HG03432 (cell line): ENCODE data around the gene IPMK.

Experiments
- ATAC-seq: cut with Tn5 transposase; IDR thresholded peaks from one replicate; pipeline ENCODE4 v1.9.1; 2021; ENCODE audit warnings: mild to moderate bottlenecking, moderate library complexity; ENCODE audit not compliant: unreplicated experiment

Gene IPMK

GRCh38 chr10:58267713-58268453, at the start of gene IPMK:
IPMK (minus strand) TSS chr10:58267894; CDS start chr10:58267611, 283 bp downstream.
- ATAC-seq, result peak; percentile 70

- no peak for ATAC-seq
Observed at GRCh38 chr10:58316874-58317273, 49.2 kb upstream of the IPMK start.

GRCh38 chr10:58311026-58311425, 43.3 kb upstream of the IPMK start:
- no peak for ATAC-seq

- no peak for ATAC-seq
Observed at GRCh38 chr10:58307676-58308075, 40.0 kb upstream of the IPMK start.

- ATAC-seq, result no peak
Observed at GRCh38 chr10:58305821-58306220, 38.1 kb upstream of the IPMK start.

GRCh38 chr10:58304099-58304633, 36.5 kb upstream of the IPMK start:
- ATAC-seq, result no peak

GRCh38 chr10:58302254-58302653, 34.6 kb upstream of the IPMK start:
- no peak for ATAC-seq

- ATAC-seq, result no peak
Observed at GRCh38 chr10:58300676-58301075, 33.0 kb upstream of the IPMK start.

- ATAC-seq, result peak; percentile 97
Observed at GRCh38 chr10:58299580-58299979, 31.9 kb upstream of the IPMK start.

GRCh38 chr10:58293989-58294388, 26.3 kb upstream of the IPMK start:
- ATAC-seq, result no peak

GRCh38 chr10:58291538-58292174, 24.0 kb upstream of the IPMK start:
- ATAC-seq, result peak; percentile 86

- peak; percentile 98 for ATAC-seq
Observed at GRCh38 chr10:58282615-58283014, 14.9 kb upstream of the IPMK start.

GRCh38 chr10:58281092-58281752, 13.5 kb upstream of the IPMK start:
- ATAC-seq, result no peak

GRCh38 chr10:58280477-58280876, 12.8 kb upstream of the IPMK start:
- no peak for ATAC-seq

- no peak for ATAC-seq
Observed at GRCh38 chr10:58278962-58279307, 11.2 kb upstream of the IPMK start.

- ATAC-seq, result no peak
Observed at GRCh38 chr10:58278274-58278961, 10.7 kb upstream of the IPMK start.

GRCh38 chr10:58275908-58276307, 8.2 kb upstream of the IPMK start:
- ATAC-seq, result no peak

- no peak for ATAC-seq
Observed at GRCh38 chr10:58275261-58275660, 7.6 kb upstream of the IPMK start.

- no peak for ATAC-seq
Observed at GRCh38 chr10:58269782-58270290, 2.1 kb upstream of the IPMK start.

- ATAC-seq, result peak; percentile 71
Observed at GRCh38 chr10:58268946-58269781, 1.5 kb upstream of the IPMK start, which contains the start of gene CISD1. CISD1 (plus strand) TSS chr10:58269162; CDS start chr10:58269274, 112 bp downstream.
